Mesangial cell (primary cell): ENCODE results near the gene USP36. TPM values are rescaled to one million over a fixed set of nuclear protein-coding genes. Genes with fewer than 3 reads are reported as not detected.

Source experiments
- total RNA-seq: library from RNA; depleted of rRNA; stranded (reverse); fragments of >200 nt; gene quantifications from 2 replicates; pipeline ENCODE4 v1.2.3, GENCODE V29; 2015

Gene USP36
- total RNA-seq = 25.3 and 25.6 TPM in 2 replicates

GRCh38 chr17:78840780-78841611 is at the start of gene USP36:
USP36 (minus strand) TSS chr17:78840814; CDS start chr17:78836363, 4,451 bp downstream.

GRCh38 chr17:78781893-78782304 is 58.7 kb downstream of the USP36 start, which contains the start of gene CYTH1:
CYTH1 (minus strand) TSS chr17:78782273; CDS start chr17:78782223, 50 bp downstream.

Other genes starting within 250 kb of the USP36 start
- 18.0 and 31.0 TPM in 2 replicates for gene CYTH1, start 58.5 kb downstream of the USP36 start, total RNA-seq
- 0.16 and 0.38 TPM in 2 replicates for gene CEP295NL, start 62.4 kb upstream of the USP36 start, total RNA-seq
- gene TIMP2, start 84.6 kb upstream of the USP36 start, total RNA-seq = 108 and 364 TPM in 2 replicates
- gene LGALS3BP, start 139.1 kb upstream of the USP36 start, total RNA-seq = 363 and 799 TPM in 2 replicates
- 61.8 and 62.1 TPM in 2 replicates for gene CANT1, start 168.9 kb upstream of the USP36 start, total RNA-seq
- gene C1QTNF1, start 183.4 kb upstream of the USP36 start, total RNA-seq = 8.0 and 16.9 TPM in 2 replicates
- 6.5 and 9.0 TPM in 2 replicates for gene ENGASE, start 234.0 kb upstream of the USP36 start, total RNA-seq